Gastroesophageal sphincter (tissue), 3 donors: ENCODE results near the gene IL17RD.

ENCODE experiments used
- CTCF ChIP-seq, 4 experiments: fragments of 200-600 bp in 2 of 4; fragments of 450-650 bp in 2 of 4; sonication (generic) in 1 of 4; IDR thresholded peaks; one replicate each; pipeline ENCODE4 v1.5.1; 2017 to 2019; ENCODE audit warnings: antibody characterized with exemption in 4 of 4, mild to moderate bottlenecking in 2 of 4, moderate library complexity in 2 of 4
- POLR2A ChIP-seq, 2 donors: fragments of 450-650 bp; IDR thresholded peaks; one replicate each; pipeline ENCODE4 v1.6.1; 2017; ENCODE audit warnings: antibody characterized with exemption in 2 of 2, mild to moderate bottlenecking in 2 of 2, moderate library complexity in 1 of 2

- TF ChIP-seq CTCF (IDR thresholded peaks at IDR 0.05), result no peak
- no peak for TF ChIP-seq POLR2A (IDR thresholded peaks at IDR 0.05)
Measured at GRCh38 chr3:57168151-57168550, 3.0 kb upstream of the IL17RD start.
